Measurements from ENCODE around the gene TMEM63A. TPM values are rescaled to one million over a fixed set of nuclear protein-coding genes. Genes with fewer than 3 reads are reported as not detected.

Gene TMEM63A
- total and polyA plus RNA-seq, 2 of the 13 experiments (the other 11 are each of a cell fraction or from before 2014, with no cell fraction given) = 23.9 to 53.3 TPM

DNA sequence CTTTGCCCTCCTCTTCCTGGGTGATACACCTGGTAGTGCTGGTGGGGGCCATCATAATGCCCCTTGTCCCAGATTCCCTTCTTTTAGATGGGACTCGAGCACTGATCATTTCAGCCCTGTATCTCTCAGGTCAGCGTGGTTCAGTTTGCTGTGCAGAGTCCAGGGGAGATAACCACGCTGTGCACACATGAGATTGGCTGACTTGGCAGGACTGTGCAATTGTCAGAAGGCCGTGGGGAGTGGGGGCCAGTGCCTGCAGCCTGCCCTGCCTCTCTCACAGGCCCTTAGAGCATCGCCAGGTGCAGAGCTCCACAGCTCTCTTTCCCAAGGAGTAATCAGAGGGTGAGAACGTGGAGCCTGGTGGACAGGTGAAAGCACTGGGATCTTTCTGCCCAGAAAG, 57.1 kb downstream of the TMEM63A start (continued):
- no peak for TF ChIP-seq MLLT10 (CRISPR knock-in tag; IDR thresholded peaks at IDR 0.05)
- peak; percentile 45; the same call in 1 of the 2 replicates for TF ChIP-seq PHF8 (CRISPR knock-in tag; IDR thresholded peaks at IDR 0.05)
- TF ChIP-seq DMAP1 (CRISPR knock-in tag; IDR thresholded peaks at IDR 0.05) = 0 out of 2 replicates have a peak, but pooled peaks have one; percentile 27
- TF ChIP-seq ZBTB20 (CRISPR knock-in tag; IDR thresholded peaks at IDR 0.05; ENCODE audit: borderline replicate concordance, low read depth) = no peak
- TF ChIP-seq, protein P1, sequence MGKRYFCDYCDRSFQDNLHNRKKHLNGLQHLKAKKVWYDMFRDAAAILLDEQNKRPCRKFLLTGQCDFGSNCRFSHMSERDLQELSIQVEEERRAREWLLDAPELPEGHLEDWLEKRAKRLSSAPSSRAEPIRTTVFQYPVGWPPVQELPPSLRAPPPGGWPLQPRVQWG (CRISPR knock-in tag; IDR thresholded peaks at IDR 0.05; ENCODE audit: borderline replicate concordance, low read depth) = no peak
- peak; percentile 56; the same call in 1 of the 2 replicates for TF ChIP-seq KDM2A (CRISPR knock-in tag; IDR thresholded peaks at IDR 0.05; ENCODE audit: borderline replicate concordance, low read depth)
- TF ChIP-seq NCOA5 (CRISPR knock-in tag; IDR thresholded peaks at IDR 0.05) = 0 out of 2 replicates have a peak, but pooled peaks have one; percentile 30
- no peak for TF ChIP-seq ZNF589 (CRISPR knock-in tag; conservative IDR thresholded peaks at IDR 0.05)
- no peak for TF ChIP-seq ZNF780A (CRISPR knock-in tag; IDR thresholded peaks at IDR 0.05)
- TF ChIP-seq ELF1 (CRISPR knock-in tag; IDR thresholded peaks at IDR 0.05) = no peak
- TF ChIP-seq, protein P2, sequence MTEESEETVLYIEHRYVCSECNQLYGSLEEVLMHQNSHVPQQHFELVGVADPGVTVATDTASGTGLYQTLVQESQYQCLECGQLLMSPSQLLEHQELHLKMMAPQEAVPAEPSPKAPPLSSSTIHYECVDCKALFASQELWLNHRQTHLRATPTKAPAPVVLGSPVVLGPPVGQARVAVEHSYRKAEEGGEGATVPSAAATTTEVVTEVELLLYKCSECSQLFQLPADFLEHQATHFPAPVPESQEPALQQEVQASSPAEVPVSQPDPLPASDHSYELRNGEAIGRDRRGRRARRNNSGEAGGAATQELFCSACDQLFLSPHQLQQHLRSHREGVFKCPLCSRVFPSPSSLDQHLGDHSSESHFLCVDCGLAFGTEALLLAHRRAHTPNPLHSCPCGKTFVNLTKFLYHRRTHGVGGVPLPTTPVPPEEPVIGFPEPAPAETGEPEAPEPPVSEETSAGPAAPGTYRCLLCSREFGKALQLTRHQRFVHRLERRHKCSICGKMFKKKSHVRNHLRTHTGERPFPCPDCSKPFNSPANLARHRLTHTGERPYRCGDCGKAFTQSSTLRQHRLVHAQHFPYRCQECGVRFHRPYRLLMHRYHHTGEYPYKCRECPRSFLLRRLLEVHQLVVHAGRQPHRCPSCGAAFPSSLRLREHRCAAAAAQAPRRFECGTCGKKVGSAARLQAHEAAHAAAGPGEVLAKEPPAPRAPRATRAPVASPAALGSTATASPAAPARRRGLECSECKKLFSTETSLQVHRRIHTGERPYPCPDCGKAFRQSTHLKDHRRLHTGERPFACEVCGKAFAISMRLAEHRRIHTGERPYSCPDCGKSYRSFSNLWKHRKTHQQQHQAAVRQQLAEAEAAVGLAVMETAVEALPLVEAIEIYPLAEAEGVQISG (CRISPR knock-in tag; IDR thresholded peaks at IDR 0.05) = peak; percentile 53
- TF ChIP-seq JUND (CRISPR knock-in tag; IDR thresholded peaks at IDR 0.05) = no peak
- no peak for TF ChIP-seq PHF5A (CRISPR knock-in tag; IDR thresholded peaks at IDR 0.05; ENCODE audit: low read depth, unreplicated experiment)
- no peak for TF ChIP-seq ZNF230 (CRISPR knock-in tag; IDR thresholded peaks at IDR 0.05)
- TF ChIP-seq TCF12 (IDR thresholded peaks at IDR 0.05) = no peak
- no peak for TF ChIP-seq TCF12 (CRISPR knock-in tag; IDR thresholded peaks at IDR 0.05)
- TF ChIP-seq, protein P3, sequence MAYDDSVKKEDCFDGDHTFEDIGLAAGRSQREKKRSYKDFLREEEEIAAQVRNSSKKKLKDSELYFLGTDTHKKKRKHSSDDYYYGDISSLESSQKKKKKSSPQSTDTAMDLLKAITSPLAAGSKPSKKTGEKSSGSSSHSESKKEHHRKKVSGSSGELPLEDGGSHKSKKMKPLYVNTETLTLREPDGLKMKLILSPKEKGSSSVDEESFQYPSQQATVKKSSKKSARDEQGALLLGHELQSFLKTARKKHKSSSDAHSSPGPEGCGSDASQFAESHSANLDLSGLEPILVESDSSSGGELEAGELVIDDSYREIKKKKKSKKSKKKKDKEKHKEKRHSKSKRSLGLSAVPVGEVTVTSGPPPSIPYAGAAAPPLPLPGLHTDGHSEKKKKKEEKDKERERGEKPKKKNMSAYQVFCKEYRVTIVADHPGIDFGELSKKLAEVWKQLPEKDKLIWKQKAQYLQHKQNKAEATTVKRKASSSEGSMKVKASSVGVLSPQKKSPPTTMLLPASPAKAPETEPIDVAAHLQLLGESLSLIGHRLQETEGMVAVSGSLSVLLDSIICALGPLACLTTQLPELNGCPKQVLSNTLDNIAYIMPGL (CRISPR knock-in tag; IDR thresholded peaks at IDR 0.05; ENCODE audit: borderline replicate concordance in 1 of 2, low read depth in 1 of 2) = 0 out of 4 replicates have a peak, but pooled peaks of 1 of the 2 experiments have one; percentile 19
- no peak for TF ChIP-seq HOXA7 (CRISPR knock-in tag; IDR thresholded peaks at IDR 0.05)
- TF ChIP-seq ADNP (CRISPR knock-in tag; IDR thresholded peaks at IDR 0.05) = no peak
- 0 out of 2 replicates have a peak, but pooled peaks have one; percentile 59 for TF ChIP-seq KDM1A (CRISPR knock-in tag; IDR thresholded peaks at IDR 0.05)
- TF ChIP-seq CAMTA2 (CRISPR knock-in tag; IDR thresholded peaks at IDR 0.05; ENCODE audit: borderline replicate concordance) = no peak
- TF ChIP-seq, protein P4, sequence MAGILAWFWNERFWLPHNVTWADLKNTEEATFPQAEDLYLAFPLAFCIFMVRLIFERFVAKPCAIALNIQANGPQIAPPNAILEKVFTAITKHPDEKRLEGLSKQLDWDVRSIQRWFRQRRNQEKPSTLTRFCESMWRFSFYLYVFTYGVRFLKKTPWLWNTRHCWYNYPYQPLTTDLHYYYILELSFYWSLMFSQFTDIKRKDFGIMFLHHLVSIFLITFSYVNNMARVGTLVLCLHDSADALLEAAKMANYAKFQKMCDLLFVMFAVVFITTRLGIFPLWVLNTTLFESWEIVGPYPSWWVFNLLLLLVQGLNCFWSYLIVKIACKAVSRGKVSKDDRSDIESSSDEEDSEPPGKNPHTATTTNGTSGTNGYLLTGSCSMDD (CRISPR knock-in tag; IDR thresholded peaks at IDR 0.05) = no peak
- no peak for TF ChIP-seq ZNF274 (CRISPR knock-in tag; IDR thresholded peaks at IDR 0.05)
- no peak for TF ChIP-seq ZNF335 (CRISPR knock-in tag; IDR thresholded peaks at IDR 0.05)
- peak; percentile 49; the same call in 1 of the 2 replicates for TF ChIP-seq FOSL2 (CRISPR knock-in tag; IDR thresholded peaks at IDR 0.05)
- TF ChIP-seq, protein P5, sequence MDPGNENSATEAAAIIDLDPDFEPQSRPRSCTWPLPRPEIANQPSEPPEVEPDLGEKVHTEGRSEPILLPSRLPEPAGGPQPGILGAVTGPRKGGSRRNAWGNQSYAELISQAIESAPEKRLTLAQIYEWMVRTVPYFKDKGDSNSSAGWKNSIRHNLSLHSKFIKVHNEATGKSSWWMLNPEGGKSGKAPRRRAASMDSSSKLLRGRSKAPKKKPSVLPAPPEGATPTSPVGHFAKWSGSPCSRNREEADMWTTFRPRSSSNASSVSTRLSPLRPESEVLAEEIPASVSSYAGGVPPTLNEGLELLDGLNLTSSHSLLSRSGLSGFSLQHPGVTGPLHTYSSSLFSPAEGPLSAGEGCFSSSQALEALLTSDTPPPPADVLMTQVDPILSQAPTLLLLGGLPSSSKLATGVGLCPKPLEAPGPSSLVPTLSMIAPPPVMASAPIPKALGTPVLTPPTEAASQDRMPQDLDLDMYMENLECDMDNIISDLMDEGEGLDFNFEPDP (CRISPR knock-in tag; conservative IDR thresholded peaks at IDR 0.05) = no peak

Measured in HepG2 (cell line).